Measurements from ENCODE around the gene MAJIN.

Gene MAJIN

DNA sequence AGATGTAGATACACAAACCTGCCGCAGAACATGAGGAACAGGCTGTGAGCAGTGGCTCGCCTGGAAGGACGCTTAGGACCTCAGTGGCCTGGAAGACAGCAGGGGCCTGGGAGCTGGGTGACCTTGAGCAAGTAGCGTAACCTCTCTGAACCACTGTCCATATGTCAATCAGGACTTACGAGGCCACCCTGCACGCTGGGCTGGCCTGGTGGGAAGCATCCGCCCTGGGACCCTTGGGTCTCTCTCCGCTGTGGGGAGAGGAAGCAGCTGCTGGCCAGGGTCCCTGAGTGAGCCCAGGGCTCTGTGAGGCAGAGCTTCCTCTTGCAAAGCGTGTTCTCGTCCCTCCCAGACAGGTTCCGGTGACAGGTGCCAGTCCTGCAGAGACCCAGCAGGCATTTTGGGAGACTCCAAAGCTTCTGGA lies 79.5 kb downstream of the MAJIN start:
- DNase-seq (ENCODE audit: low read depth): no peak

- DNase-seq (ENCODE audit: low read depth): no peak
These were observed 80.0 kb downstream of the MAJIN start for GRCh38 chr11:64891880-64892279.

DNA sequence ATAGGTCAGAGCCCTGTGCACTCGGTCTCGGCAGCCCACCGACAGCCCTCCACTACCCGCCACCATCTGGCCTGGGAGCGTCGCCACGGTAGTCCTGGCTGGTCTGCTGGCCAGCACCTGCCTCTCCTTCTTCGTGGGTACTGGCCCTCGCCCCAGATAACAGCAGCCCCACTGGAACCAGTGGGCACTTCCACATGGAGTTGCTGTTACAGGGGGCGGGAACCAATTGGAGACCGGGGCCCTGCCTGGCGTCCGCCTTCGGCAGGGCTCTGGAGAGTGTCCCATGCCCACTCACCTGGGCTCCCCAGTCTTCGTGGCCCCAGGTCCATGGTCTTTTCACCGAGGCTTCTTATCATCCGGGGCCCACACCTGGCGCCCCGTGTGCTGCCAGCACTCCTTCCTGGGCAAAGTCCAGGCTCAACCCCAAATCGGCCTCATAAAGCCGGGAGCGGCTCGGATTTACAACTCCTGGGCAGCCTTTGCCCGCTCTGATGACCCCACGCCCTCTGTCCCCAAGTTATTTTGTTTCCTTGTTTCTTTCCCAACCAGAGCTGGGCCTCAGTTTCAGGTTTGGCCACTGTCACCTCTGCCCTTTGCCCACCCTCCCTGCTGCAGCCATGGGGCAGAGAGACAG lies 80.6 kb downstream of the MAJIN start:
- DNase-seq (ENCODE audit: low read depth): no peak

GRCh38 chr11:64890522-64890939 lies 81.4 kb downstream of the MAJIN start:
- no peak for DNase-seq (ENCODE audit: low read depth)

- DNase-seq (ENCODE audit: low read depth): no peak
These were observed 83.0 kb downstream of the MAJIN start for GRCh38 chr11:64888729-64889511.

- DNase-seq (ENCODE audit: low read depth): no peak
These were observed 83.5 kb downstream of the MAJIN start for GRCh38 chr11:64888406-64888728.
